Omental fat pad (tissue), 4 donors: Measurements from ENCODE around the gene TSPAN10. TPM values are rescaled to one million over a fixed set of nuclear protein-coding genes. Genes with fewer than 3 reads are reported as not detected.
"Not testable (repeated sequence)": the region's sequence is repeated elsewhere in the genome, so short reads cannot be mapped to it uniquely, and the experiment has no call there.

Experiments
- ATAC-seq: fragments of 150-250 bp; one replicate; pipeline ENCODE4 v1.9.1; 2016; ENCODE audit warnings: mild to moderate bottlenecking, moderate library complexity; ENCODE audit not compliant: low FRiP score
- DNase-seq: peaks from one replicate; pipeline ENCODE4 v3.0.0-alpha.2; 2019; ENCODE audit warnings: low spot score
- total RNA-seq, 4 donors: library from RNA; depleted of rRNA; stranded (reverse); fragments of >200 nt; gene quantifications; one replicate each; pipeline ENCODE4 v1.1.0, GENCODE V29; 2016
- TF ChIP-seq, protein P1 (sequence below), 3 donors: fragments of 450-650 bp; IDR thresholded peaks; one replicate each; pipeline ENCODE4 v1.5.1; 2016 to 2017; ENCODE audit warnings: antibody characterized with exemption in 3 of 3, mild to moderate bottlenecking in 3 of 3, moderate library complexity in 2 of 3

TSPAN10 gene
- total RNA-seq, 4 donors from 2014 or later, result 0.47 to 1.0 (median 0.48) TPM; not detected in 1

DNA sequence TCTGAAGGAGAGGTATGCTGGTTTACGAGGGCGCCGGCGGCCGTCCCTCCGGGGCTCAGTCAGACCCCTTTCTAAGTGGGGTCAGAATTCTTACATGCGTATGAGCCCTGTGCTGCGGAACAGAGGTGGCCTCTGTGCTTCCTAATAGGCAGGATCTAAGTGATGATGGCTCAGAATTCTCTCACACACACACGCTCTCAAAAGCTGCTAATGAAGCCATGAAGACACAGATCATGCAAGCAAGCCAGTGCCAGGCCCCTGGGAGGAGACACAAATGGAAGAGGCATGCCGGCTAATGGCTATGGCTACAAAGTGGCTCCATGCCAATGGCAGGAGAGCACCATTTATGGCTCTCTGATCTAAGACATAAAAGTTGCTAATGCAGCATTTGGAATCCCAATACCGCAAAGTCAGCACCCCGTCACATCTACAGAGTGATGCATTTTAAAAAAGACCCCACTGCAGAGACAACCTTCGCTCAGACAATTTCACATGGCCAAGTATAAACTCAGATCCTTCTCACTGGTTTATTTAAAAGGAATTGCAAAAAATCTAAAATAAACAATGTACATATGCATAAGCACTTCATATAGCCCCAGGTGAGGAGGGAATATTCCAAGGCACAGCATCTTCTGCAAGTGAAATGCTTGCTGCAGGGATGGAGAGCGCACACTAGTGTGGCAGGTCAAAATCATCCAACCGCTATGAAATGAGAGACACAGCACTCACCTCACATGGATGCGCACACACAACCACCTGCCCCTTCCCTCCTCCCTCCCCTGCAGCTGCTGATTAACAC lies 24.6 kb upstream of the TSPAN10 start:
- DNase-seq, result no peak
- ATAC-seq, result no peak
- TF ChIP-seq, protein P1, sequence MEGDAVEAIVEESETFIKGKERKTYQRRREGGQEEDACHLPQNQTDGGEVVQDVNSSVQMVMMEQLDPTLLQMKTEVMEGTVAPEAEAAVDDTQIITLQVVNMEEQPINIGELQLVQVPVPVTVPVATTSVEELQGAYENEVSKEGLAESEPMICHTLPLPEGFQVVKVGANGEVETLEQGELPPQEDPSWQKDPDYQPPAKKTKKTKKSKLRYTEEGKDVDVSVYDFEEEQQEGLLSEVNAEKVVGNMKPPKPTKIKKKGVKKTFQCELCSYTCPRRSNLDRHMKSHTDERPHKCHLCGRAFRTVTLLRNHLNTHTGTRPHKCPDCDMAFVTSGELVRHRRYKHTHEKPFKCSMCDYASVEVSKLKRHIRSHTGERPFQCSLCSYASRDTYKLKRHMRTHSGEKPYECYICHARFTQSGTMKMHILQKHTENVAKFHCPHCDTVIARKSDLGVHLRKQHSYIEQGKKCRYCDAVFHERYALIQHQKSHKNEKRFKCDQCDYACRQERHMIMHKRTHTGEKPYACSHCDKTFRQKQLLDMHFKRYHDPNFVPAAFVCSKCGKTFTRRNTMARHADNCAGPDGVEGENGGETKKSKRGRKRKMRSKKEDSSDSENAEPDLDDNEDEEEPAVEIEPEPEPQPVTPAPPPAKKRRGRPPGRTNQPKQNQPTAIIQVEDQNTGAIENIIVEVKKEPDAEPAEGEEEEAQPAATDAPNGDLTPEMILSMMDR (IDR thresholded peaks at IDR 0.05), result no peak

DNA sequence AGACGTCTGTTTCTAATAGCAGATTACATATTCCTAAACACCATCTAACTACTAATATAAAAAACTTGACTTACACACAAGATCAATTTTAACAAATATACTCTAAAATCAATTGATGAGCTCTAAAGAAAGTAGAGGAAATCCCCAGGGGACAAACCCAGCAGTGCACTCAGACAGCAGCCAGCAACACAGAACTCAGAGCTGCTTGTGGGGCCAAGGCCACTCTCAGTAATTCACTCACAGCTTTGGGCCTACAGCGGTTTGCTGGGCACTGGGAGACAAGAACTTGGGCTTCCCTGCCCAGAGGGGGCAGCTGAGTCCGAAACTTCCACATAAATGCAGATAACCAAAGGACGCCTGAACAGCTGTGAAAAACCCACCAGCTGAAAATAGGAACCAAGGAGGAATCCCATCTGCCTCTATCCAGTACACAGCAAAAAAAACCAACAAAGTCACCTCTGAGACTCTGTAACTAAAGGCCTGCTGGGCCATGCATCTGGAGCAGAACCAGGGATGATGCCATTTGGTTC lies 21.5 kb upstream of the TSPAN10 start:
- TF ChIP-seq, protein P1 (IDR thresholded peaks at IDR 0.05), result no peak
- DNase-seq, result no peak
- ATAC-seq, result no peak

DNA sequence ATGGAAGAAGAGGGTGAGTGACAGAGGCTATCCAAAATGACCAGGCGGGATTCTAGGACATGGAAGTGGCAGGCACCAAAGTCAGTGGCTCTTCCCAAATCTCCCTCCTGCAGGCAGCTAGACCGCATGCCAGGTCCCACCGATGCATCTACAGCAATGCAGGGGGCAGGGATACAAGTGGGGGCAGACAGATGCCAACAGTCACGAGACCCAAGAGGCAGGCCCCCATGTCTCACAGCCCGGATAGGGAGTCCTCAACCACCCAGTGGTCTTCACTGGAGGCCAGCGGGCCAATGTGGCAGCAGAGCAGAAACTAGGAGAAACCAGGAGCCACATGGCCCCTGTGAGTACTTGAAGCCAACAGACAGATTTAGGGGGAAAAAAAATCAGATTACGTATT lies 20.1 kb upstream of the TSPAN10 start:
- TF ChIP-seq, protein P1 (IDR thresholded peaks at IDR 0.05), result no peak
- no peak for ATAC-seq
- no peak for DNase-seq

- ATAC-seq, DNase-seq: not testable (repeated sequence)
Observed at GRCh38 chr17:81618307-81618706, 18.7 kb upstream of the TSPAN10 start.

GRCh38 chr17:81621494-81622130 lies 15.4 kb upstream of the TSPAN10 start:
- ATAC-seq (no peak), DNase-seq (no peak)
- TF ChIP-seq, protein P1 (IDR thresholded peaks at IDR 0.05), result no peak

GRCh38 chr17:81630274-81630673 lies 6.7 kb upstream of the TSPAN10 start:
- ATAC-seq (no peak), DNase-seq (no peak)
- TF ChIP-seq, protein P1 (IDR thresholded peaks at IDR 0.05), result no peak

DNA sequence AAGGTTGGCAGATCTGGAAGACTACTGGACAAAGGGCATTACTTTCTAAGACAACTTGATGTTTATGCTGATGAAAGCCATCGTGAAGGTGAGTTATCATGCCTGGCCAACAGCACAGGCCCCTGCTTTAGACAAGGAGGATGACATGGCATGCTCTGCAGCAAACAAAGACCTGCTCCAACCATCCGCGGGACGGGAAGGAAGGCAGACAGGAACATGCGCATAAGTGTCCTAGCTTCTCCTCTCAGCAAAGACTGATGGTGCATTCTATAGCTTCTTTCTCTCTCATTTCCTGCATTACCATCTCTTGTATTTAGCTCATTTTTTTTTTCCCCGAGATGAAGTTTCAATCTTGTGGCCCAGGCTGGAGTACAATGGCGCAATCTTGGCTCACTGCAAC lies 5.5 kb upstream of the TSPAN10 start:
- ATAC-seq (no peak), DNase-seq (no peak)
- TF ChIP-seq, protein P1 (IDR thresholded peaks at IDR 0.05), result no peak
